GM18858 (cell line): Measurements from ENCODE around the gene TAS1R1.
"Not testable (repeated sequence)": the region's sequence is repeated elsewhere in the genome, so short reads cannot be mapped to it uniquely, and the experiment has no call there.

Experiments
- ATAC-seq: cut with Tn5 transposase; IDR thresholded peaks from one replicate; pipeline ENCODE4 v1.9.1; 2021; ENCODE audit not compliant: unreplicated experiment

The TAS1R1 gene

DNA sequence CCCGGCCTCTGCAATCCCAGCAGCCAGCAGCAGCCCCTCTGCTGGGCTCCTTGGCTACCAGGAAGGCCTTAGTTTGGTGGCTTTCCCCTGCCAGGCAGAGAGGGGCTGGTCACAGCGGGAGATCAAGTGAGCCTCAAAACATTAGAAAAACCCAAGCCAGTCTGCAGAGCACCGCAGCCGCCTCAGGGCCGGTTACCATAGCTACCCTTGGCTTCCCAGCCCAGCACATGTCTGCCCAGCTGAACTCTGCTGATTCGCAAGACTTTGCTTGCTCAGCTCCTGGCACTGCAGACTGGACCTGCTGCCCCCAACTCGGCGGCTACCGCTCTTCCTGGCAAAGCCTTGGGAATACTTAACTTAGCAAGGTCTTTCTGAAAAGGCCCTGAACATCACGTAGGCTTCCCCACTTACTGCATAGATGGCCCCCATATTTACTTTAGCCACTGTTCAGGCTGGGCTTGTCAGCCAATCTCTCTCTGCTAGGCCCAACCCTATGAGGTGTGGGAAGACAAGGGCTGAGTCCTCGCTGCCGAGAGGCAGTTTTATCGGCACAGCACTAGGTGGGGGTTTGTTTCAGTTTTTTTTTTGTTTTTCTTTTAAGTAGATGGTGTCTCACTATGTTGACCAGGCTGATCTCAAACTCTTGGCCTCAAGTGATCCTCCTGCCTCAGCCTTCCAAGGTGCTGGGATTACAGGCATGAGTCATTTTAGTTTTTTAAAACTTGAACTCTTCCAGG is 35.0 kb upstream of the TAS1R1 start:
- no peak for ATAC-seq

DNA sequence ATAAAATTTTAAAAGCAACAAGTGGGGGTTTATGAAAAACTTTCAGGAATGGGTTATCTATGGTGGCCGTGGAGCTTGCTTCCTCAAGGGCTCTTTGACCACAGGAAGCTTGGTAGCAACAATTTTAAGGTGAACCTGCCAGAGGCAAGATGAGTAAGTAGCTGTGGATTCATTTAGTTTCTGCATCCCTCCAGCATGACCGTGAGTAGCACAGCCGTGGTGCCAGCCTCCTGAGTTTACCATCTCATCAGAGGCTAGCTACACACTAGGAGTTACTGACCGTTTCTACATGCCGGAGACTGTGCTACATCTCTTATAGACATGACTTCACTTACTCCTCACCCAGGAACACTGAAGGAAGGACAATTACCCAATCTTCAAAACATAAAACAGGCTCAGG is 33.6 kb upstream of the TAS1R1 start:
- no peak for ATAC-seq

DNA sequence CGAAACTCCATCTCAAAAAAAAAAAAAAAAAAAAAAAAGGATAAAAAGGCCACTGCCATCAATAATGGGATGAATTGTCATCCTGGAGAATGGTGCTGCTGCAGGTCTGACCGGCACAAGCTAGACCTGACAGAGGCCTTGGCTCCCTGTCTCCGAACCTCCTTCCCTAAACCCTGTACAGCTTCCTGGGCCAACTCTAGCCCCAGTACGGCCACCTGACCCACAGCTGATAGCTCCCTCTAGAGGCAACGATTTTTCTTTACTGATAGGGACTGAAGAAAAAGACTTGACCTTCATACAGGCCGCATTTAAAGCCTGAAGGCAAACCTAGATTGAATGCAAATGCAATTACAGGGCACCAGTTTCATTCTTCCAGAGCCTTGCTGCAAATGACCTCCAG is 31.5 kb upstream of the TAS1R1 start:
- no peak for ATAC-seq

DNA sequence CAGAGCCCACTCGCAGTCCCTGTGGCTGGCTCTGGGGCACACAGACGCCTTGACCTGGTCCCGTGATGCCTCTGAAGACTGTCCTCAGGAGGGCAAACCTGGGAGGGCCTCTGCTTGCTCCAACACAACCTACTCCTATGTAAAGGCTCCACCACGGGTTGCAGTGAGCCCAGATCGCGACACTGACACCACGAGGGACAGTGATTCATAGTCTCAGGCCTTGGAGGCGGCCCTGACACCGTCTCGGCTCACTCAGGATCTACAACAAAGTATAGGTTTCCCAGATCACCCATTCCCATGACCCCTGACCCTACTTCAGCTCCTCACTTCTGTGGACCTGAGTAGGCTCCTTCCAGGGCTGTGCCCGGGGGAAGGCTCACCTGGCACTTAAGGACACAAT is 28.8 kb upstream of the TAS1R1 start:
- ATAC-seq = no peak

DNA sequence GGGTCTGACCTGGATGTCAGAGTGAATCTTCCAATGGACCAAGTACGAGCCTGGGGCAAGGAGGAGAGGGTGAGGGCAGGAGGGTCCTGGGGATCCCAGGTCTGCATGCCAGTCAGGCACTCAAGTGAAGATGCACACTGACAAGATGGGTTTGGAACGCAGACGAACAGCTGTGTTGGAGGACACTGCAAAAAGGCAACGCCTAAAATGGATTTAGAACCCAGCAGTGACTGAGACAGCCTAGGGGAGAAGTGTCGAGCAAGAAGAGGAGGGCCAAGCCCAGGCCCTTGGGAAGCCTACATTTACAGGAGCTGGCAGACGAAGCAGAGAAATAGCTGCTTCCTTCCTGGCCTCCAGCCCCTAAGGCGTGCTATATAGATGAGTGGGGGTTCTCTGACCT is 26.6 kb upstream of the TAS1R1 start:
- no peak for ATAC-seq

DNA sequence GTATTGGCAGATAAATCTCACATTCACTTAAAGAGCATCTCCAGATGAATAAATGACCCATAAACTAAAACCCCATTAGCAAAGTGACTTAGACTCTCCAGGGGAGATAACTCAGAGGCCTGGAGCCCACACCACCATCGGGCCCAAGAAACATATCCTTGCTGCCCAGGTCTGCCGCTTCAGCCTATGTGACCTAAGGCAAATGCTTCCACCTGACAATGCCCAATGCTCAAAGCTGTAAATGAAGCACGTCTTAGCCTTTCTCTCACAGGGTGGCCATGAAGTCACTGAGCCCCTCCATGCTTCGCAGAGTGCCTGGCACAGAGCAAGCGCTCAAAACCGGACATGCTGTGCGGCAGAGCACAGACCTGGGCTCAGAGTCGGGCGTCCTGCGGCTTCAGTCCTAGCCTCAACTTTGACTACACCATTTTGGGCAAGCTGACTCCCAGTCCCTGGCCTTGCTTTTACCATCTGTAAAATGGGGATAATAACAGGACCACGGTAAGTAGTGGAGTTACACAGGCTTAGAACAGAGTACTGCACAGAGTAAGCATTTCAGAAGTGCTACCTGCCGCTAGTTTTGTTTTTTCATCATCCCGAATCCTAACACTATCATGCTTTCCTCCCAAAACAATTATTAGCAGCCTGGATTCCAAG is 24.5 kb upstream of the TAS1R1 start:
- no peak for ATAC-seq

DNA sequence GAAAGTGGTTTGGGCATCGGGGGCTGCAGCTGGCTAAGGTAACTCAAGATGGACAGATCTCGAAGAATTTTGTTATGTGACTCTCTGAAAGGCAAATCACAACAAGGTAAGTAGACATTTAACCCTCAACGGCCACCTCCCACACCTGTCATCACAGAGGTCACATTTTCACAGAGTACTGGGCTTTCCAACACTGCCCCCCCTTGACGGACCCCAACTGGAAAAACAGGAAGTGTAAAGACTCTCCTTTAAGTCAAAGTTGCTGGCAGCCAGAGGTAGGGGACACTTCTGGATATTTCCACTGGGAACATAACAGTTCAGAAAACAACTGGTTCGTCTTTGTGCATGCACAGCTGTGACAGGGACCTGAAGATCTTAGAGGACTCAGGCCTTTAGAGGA is 23.1 kb upstream of the TAS1R1 start:
- ATAC-seq = no peak

DNA sequence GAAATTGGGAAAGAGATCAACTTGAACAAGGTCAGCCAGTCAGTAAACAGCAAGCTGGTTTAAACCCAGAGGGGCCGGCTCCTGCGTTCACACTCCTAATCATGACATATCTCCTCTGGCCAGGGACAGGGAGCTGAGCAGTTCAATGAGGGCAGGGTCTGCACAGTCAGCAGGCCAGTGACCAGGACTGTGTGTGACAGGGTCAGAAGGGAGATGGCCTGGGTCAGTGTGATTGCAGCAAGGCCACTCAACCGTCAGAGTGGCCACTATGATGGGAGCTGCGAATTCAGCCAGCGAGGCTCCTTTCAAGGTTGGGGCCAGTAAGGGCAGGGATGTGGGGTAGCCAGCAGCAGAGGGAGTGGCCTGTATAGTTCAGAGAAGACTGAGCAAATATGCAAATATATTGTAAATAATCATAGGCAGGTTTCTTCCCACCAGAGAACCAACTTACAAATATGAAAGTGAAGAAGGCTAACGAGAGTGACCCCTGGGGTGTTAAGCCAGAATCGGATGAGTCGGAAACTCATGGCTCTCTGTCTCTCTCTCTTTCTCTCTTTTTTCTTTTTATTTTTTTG is 20.8 kb upstream of the TAS1R1 start:
- no peak for ATAC-seq

DNA sequence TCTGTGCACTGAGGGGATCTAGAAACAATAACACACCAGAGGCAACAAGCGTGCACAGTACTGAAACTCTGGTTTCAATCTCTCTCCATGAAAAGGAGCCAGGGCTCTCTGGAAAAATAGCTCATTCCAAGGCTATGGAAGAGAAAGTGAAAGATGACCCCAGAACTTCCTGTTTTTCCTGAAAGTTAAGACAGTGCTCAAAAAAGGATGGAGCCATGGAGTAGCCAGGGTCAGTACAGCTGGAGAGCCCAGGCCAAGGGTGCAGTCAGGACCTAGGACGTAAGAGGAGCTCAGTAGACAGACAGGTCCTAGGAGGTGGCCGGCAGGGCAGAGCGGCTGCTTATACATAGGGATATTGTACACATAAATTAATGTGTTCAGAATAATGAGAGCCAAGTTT is 19.9 kb upstream of the TAS1R1 start:
- ATAC-seq = no peak

DNA sequence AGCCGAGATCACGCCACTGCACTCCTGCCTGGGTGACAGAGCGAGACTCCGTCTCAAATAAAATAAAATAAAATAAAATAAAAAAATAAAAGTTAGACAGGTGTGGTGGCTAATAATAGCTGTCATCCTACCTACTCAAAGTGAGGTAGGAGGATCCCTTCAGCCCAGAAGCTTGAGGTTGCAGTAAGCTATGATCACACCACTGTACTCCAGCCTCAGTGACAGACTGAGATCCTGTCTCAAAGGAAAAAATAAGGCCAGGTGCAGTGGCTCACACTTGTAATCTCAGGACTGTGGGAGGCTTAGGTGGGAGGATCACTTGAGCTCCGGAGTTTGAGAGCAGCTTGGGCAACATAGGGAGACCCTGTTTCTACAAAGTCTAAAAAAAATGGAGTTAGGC is 18.8 kb upstream of the TAS1R1 start:
- no peak for ATAC-seq

DNA sequence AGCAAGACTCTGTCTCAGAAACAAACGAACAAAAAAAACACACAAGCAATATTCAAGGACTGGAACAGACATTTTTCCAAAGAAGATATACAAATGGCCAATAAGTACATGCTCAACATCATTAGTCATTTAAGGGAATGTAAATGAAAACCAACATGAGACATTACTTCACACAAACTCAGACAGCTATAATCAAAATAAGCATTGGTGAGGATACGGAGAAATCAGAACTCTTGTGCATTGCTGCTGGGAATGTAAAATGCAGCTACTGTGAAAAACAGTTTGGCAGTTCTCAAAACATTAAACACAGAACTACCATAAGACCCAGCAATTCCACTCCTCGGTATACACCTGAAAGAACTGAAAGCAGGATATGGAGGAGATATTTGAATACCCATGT is 16.2 kb upstream of the TAS1R1 start:
- no peak for ATAC-seq

DNA sequence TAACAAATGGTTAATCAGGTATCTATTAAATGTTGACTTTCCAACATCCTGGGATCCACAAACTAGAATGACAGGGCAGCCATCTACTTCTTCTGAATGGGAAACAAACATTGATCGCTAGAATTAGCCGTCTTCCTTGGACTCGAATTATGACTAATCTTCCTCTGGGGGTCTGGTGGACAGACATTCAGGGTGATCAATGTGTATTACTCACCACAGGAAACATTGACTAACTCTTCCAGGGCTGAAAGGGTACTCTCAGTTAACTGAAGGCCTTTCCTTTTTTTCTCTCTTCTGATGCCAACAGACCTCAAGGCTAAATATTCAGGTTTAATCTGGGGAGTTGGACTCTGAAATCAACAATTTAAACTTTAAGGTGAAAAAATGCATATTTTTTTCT is 10.3 kb upstream of the TAS1R1 start:
- ATAC-seq = no peak

DNA sequence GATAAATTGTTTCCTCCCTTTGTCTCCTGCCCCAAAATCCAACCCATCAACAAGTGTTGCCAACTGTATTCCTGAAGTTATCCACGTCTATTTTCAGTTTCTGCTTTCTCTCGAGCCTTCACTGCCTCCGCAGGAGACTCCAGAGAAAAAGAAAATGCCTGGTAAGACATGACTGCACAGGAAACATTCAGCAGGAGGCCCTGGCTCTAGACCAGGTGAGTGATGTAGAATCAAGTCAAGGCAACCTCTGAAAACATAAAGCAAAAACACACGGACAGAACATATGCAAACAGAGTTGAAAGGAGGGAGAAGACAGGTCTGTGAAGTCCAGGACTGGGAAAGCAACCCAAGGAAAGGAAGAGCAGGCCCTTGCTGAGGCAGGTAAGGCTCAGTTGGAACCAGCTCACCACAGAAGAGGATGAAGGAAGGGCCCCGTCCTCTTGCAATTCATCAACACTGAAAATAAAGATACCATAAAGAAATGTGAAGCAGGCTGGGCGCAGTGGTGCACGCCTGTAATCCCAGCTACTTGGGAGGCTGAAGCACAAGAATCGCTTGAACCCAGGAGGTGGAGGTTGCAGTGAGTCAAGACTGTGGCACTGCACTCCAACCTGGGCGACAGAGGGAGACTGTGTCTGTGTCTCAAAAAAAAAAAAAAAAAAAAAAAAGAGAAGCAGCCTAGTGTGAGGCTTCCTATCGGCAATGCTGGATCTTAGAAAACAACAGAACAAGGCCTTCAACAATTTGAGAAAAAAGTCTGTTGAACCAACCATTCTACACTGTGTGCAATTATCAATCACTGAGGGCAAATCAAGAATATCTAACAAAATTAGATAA is 9.6 kb upstream of the TAS1R1 start:
- ATAC-seq = no peak

DNA sequence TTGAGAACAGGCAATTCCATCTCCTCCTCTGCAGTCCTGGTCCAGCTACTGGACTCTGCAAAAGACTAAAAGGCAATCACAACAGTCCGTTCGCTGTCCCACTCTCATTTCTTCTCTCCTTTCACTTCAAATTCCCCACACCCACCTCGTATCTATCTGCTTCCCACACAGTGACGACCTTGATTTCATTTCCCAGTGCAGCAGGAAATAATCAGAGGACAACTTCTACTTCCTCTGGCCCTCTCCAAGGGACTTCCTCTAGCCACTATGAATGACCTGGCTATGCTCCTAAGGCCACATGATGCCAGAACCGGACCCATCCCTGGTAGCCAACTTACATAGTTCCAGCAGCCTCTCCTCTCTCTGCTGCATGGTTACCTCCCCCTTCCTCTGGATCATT is 8.8 kb upstream of the TAS1R1 start:
- ATAC-seq = no peak

DNA sequence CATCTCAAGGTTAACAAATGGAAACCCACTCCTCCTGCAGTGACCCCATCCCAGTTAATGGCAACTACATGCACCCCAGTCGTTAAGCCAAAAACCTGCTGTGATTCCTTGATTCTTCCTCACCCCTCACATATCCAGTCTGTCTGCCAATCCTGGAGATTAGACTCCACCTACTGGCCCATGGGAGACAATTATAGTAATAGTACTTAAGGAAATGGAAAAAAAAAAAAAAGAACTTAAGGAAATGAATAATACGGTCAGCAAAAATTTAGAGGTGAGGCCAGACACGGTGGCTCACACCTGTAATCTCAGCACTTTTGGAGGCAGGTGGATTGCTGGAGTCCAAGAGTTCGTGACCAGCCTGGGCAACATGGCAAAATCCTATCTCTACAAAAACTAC is 7.8 kb upstream of the TAS1R1 start:
- ATAC-seq = no peak

DNA sequence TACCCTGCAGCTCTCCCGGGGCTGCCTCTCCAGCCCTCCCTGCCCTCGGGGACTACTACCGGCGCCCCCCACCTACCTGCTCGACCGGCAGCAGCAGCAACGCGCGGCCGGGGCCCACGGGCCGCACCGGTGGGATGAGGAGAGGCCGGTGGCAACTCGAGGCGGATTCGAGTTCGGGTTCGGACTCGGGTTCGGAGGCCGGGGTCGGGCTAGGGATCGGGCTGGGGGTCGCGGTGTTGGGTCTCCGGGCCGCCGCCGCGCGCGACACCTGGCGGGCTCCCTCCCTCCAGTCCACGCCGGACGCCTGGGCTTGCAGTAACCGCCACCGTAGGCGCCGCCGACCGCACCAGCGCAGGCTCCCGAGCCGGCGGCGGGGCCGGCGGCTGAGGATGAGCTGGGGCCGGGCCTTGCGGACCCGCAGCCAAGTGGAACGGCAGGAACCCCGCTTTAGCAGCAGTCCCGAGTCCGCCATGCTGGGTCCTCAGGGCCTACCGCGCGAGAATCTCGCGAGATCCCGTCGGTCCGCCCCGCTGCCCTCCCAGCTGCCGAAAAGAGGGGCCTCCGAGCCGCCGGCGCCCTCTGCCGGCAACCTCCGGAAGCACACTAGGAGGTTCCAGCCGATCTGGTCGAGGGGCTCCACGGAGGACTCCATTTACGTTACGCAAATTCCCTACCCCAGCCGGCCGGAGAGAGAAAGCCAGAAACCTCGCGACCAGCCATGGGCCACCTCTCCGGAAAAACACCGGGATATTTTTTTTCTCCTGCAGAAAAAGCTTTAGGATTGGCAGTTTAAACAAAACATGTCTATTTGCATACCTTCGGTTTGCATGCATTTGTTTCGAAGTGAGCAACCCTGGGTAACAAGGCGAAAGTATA is 838 bp upstream of the TAS1R1 start, which contains the start of gene NOL9:
Gene NOL9, minus strand, starts transcription at position 483 of the 876 bp plus-strand sequence. Its CDS starts 11 bp downstream, at position 472.
- no peak for ATAC-seq

DNA sequence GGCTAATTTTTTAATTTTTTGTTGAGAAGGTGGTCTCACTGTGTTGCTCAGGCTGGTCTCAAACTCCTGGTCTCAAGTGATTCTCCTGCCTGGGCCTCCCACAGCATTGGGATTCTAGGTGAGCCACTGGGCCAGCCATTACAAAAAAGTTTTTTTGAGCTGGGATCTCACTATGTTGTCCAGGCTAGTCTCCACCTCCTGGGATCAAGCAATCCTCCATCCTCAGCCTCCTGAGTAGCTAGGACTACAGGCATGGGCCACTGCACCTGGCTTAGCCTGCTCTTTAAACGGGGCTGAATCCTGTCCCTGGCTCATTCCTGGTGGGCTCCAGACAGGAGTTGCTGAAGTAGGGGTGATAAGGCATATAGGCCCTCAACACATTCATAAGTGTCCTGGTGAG is 2.5 kb downstream of the TAS1R1 start:
- no peak for ATAC-seq

DNA sequence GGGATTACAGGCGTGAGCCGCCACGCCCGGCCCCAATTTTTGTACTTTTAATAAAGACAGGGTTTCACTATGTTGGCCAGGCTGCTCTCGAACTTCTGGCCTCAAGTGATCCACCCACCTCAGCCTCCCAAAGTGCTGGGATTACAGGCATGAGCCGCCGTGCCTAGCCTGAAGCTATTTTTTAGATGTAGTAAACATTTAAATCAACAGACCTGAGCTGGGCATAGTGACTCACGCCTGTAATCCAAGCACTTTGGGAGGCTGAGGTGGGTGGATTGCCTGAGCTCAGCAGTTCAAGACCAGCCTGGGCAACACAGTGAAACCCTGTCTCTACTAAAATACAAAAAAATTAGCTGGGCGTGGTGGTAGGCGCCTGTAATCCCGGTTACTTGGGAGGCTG is 4.1 kb downstream of the TAS1R1 start:
- ATAC-seq = not testable (repeated sequence)

DNA sequence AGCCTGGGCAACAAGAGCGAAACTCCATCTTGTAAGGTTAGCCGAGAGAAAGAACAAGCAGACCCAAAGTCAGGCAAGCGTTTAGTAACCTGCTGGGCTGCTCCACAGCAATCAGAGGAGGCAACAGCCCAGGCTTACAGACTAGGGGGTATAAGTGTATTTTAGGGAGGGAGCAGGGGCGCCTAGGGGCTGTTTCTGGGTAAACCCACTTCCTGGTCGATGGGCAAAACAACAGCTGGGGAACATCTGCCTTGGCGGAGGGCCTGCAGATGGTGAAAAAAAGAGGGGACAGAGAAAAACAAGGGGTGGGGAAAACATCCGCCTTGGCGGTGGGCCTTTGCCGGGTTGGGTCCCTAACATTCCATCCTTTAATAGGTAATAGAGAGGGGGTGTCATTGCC is 5.2 kb downstream of the TAS1R1 start:
- no peak for ATAC-seq

DNA sequence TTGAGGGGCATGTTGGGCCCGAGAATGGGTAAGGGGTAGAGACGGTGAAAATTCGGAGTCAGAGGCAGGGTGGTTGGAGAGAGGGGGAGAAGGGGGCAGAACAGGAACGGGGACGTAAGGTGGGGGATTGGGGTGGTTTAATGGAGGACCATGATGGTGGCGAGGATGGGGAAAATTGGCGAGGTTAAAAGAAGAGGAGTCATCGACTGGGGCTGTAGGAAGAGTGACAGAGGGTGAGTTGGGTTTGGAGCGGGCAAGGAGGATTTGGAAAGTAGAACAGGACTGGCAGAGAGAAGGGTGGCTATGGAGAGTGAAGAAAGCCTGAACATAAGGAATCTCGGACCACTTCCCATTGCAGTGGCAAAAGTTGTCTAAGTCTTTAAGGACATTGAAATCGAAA is 13.9 kb downstream of the TAS1R1 start:
- ATAC-seq = no peak

DNA sequence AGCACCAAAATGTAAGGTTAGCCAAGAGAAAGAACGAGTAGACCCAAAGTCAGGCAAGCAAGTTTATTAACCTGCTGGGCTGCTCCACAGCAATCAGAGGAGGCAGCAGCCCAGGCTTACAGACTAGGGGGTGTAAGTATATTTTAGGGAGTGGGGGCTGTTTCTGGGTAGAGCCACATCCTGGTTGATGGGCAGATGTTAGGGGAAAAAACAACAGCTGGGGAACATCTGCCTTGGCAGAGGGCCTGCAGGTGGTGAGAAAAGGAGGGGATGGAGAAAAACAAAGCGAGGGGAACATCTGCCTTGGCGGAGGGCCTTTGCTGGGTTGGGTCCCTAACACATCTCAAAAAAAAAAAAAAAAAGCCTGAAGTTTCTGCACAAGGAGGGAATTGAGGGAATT is 15.0 kb downstream of the TAS1R1 start:
- no peak for ATAC-seq
